CD14-positive monocyte (primary cell): ENCODE measurements around the gene MDGA2. TPM values are rescaled to one million over a fixed set of nuclear protein-coding genes. Genes with fewer than 3 reads are reported as not detected.

Experiments used
- DNase-seq, 3 donors: peaks; one replicate each; pipeline ENCODE4 v3.0.0-alpha.2; 2011 to 2022
- H2AFZ ChIP-seq: 2 replicates; pipeline ENCODE4 v1.6.0; 2012; ENCODE audit warnings: mild to moderate bottlenecking, low read depth, low read length, inconsistent platforms; ENCODE audit not compliant: insufficient read depth, poor library complexity, severe bottlenecking
- H3K27ac ChIP-seq, 2 donors: 1 replicate in 1 of 2; 2 replicates in 1 of 2; pipeline ENCODE4 v1.5.1; 2012 to 2013; ENCODE audit warnings: low read length in 2 of 2, control low read depth in 1 of 2, inconsistent platforms in 1 of 2, low read depth in 1 of 2, mild to moderate bottlenecking in 1 of 2
- H3K27me3 ChIP-seq, 2 donors: one replicate each; pipeline versions ENCODE4 v1.6.0 to v1.6.1; 2011 to 2013; ENCODE audit warnings: low read length in 2 of 2; ENCODE audit not compliant: control insufficient read depth in 2 of 2, insufficient read depth in 2 of 2
- H3K36me3 ChIP-seq, 2 donors: replicated peaks in 1 of 2; 1 replicate in 1 of 2; 2 replicates in 1 of 2; pipeline versions ENCODE4 v1.5.1 to v1.6.1; 2012 to 2013; ENCODE audit warnings: low read length in 2 of 2, control low read depth in 1 of 2, inconsistent platforms in 1 of 2, mild to moderate bottlenecking in 1 of 2; ENCODE audit not compliant: insufficient read depth in 2 of 2, control insufficient read depth in 1 of 2
- H3K4me1 ChIP-seq, 2 donors: 1 replicate in 1 of 2; 2 replicates in 1 of 2; pipeline versions ENCODE4 v1.5.1 to v1.6.1; 2012 to 2013; ENCODE audit warnings: low read length in 2 of 2, control low read depth in 1 of 2, inconsistent platforms in 1 of 2, mild to moderate bottlenecking in 1 of 2, moderate library complexity in 1 of 2; ENCODE audit not compliant: insufficient read depth in 2 of 2, control insufficient read depth in 1 of 2
- H3K4me2 ChIP-seq: replicated peaks from 2 replicates; pipeline ENCODE3; 2012; ENCODE audit warnings: low read length, moderate library complexity, mild to moderate bottlenecking; ENCODE audit not compliant: poor library complexity, severe bottlenecking; ENCODE audit errors: extremely low read depth
- H3K4me3 ChIP-seq, 3 experiments: fragments of 200-600 bp in 1 of 3; sonication (generic) in 1 of 3; replicated peaks in 1 of 3; 1 replicate in 2 of 3; 2 replicates in 1 of 3; pipeline ENCODE4 v1.5.1; 2011 to 2013; ENCODE audit warnings: low read length in 3 of 3, mild to moderate bottlenecking in 3 of 3, control low read depth in 2 of 3, low read depth in 2 of 3, inconsistent platforms in 1 of 3, moderate library complexity in 1 of 3
- H3K79me2 ChIP-seq: 2 replicates; pipeline ENCODE4 v1.6.0; 2012; ENCODE audit warnings: mild to moderate bottlenecking, control low read depth, inconsistent platforms, low read length, moderate library complexity; ENCODE audit not compliant: insufficient read depth
- H3K9ac ChIP-seq: 2 replicates; pipeline ENCODE4 v1.6.0; 2017; ENCODE audit warnings: low read length, mild to moderate bottlenecking; ENCODE audit not compliant: insufficient read depth, poor library complexity, severe bottlenecking
- H3K9me3 ChIP-seq, 2 donors: replicated peaks in 1 of 2; 1 replicate in 1 of 2; 2 replicates in 1 of 2; pipeline versions ENCODE4 v1.5.1 to v1.6.1; 2012 to 2013; ENCODE audit warnings: low read length in 2 of 2, control low read depth in 1 of 2; ENCODE audit not compliant: control insufficient read depth in 1 of 2, insufficient read depth in 1 of 2
- H4K20me1 ChIP-seq: 2 replicates; pipeline ENCODE4 v1.6.0; 2012; ENCODE audit warnings: mild to moderate bottlenecking, low read length, control low read depth, moderate library complexity; ENCODE audit not compliant: insufficient read depth
- H3K27ac Mint-ChIP-seq, 7 donors: one replicate each; pipeline ENCODE4 v1.8.0; 2020; ENCODE audit warnings: mild to moderate bottlenecking in 7 of 7, mixed read lengths in 7 of 7, moderate library complexity in 6 of 7, inconsistent platforms in 2 of 7
- H3K27me3 Mint-ChIP-seq, 3 donors: one replicate each; pipeline ENCODE4 v1.8.0; 2021 to 2022; ENCODE audit warnings: low read depth in 3 of 3, mild to moderate bottlenecking in 3 of 3, mixed read lengths in 3 of 3, moderate library complexity in 3 of 3, inconsistent platforms in 1 of 3
- H3K36me3 Mint-ChIP-seq, 2 donors: one replicate each; pipeline ENCODE4 v1.8.0; 2020; ENCODE audit warnings: mixed read lengths in 2 of 2, inconsistent platforms in 1 of 2, mild to moderate bottlenecking in 1 of 2
- H3K4me1 Mint-ChIP-seq: one replicate; pipeline ENCODE4 v1.8.0; 2020; ENCODE audit warnings: mild to moderate bottlenecking, mixed read lengths
- H3K4me3 Mint-ChIP-seq, 2 donors: one replicate each; pipeline ENCODE4 v1.8.0; 2020; ENCODE audit warnings: mild to moderate bottlenecking in 2 of 2, mixed read lengths in 2 of 2, moderate library complexity in 1 of 2
- H3K9me3 Mint-ChIP-seq, 7 donors: one replicate each; pipeline ENCODE4 v1.8.0; 2020 to 2022; ENCODE audit warnings: mixed read lengths in 7 of 7, mild to moderate bottlenecking in 6 of 7, moderate library complexity in 6 of 7, inconsistent platforms in 2 of 7
- CTCF ChIP-seq: fragments of 200-600 bp; IDR thresholded peaks from one replicate; pipeline ENCODE4 v1.8.0; 2022; ENCODE audit warnings: antibody characterized with exemption, mild to moderate bottlenecking
- WGBS: methylation state at CpG from one replicate; pipeline ENCODE4 v1.1.5; 2013; ENCODE audit warnings: missing lambda C conversion rate; ENCODE audit not compliant: insufficient coverage; 5-methylcytosine and 5-hydroxymethylcytosine counted together
- intact Hi-C, 2 donors: fragments of 100-400 bp; cut with micrococcal nuclease; formaldehyde crosslinking; loops; one replicate each; pipeline versions ENCODE4 v1.15.0 to v1.15.1; 2023
- polyA plus RNA-seq, 3 donors: library from polyadenylated mRNA; depleted of rRNA in 1 of 3; unstranded in 2 of 3; stranded (reverse) in 1 of 3; fragments of 300-500 nt in 2 of 3; fragments of >200 nt in 1 of 3; fragmentation: Illumina TruSeq in 2 of 3; gene quantifications; 1 replicate in 2 of 3; 2 replicates in 1 of 3; pipeline ENCODE4 v1.2.3, GENCODE V29; 2012 to 2021

MDGA2 gene
- polyA plus RNA-seq, 3 donors = not detected

GRCh38 chr14:47619392-47619791, 56.0 kb downstream of the MDGA2 start:
- H3K36me3 ChIP-seq = no peaks in the 10 kb centered on the region
- H3K27ac ChIP-seq = no peak overlapping the region
- no peak overlapping the region for H3K9ac ChIP-seq
- no peaks in the 10 kb centered on the region for H3K27me3 Mint-ChIP-seq
- H2AFZ ChIP-seq = no peak overlapping the region
- no peaks in the 10 kb centered on the region for H3K4me1 Mint-ChIP-seq
- no peaks in the 10 kb centered on the region for H4K20me1 ChIP-seq
- no peak overlapping the region for H3K4me3 Mint-ChIP-seq
- no peak overlapping the region for H3K27ac Mint-ChIP-seq
- no peak for DNase-seq
- H3K4me3 ChIP-seq = no peak overlapping the region
- no peak overlapping the region for H3K4me2 ChIP-seq
- no peak for TF ChIP-seq CTCF
- intact Hi-C loops = no loop called here
- no peaks in the 10 kb centered on the region for H3K9me3 ChIP-seq
- peaks cover 0 to 2% (median 2%) of the 10 kb centered on the region in 7 donors for H3K9me3 Mint-ChIP-seq
- no peaks in the 10 kb centered on the region for H3K36me3 Mint-ChIP-seq
- no peaks in the 10 kb centered on the region for H3K4me1 ChIP-seq
- 79% methylated on average over 2 of the region's 3 CpGs for WGBS
- H3K79me2 ChIP-seq = no peaks in the 10 kb centered on the region
- no peaks in the 10 kb centered on the region for H3K27me3 ChIP-seq

- H3K36me3 ChIP-seq = no peaks in the 10 kb centered on the region
- no peak overlapping the region for H3K4me3 ChIP-seq
- Mint-ChIP-seq H3K4me3 (no peak overlapping the region), H3K27ac (no peak overlapping the region), H3K36me3 (no peaks in the 10 kb centered on the region), H3K9me3 (peaks cover 0 to 8% (median 4%) of the 10 kb centered on the region in 7 donors), H3K27me3 (no peaks in the 10 kb centered on the region), H3K4me1 (no peaks in the 10 kb centered on the region)
- no peak overlapping the region for H2AFZ ChIP-seq
- no peak for DNase-seq
- no peaks in the 10 kb centered on the region for H4K20me1 ChIP-seq
- no peaks in the 10 kb centered on the region for H3K4me1 ChIP-seq
- no peak for TF ChIP-seq CTCF
- WGBS = 100% methylated on average over 1 of the region's 3 CpGs
- H3K27ac ChIP-seq = no peak overlapping the region
- no peak overlapping the region for H3K9ac ChIP-seq
- H3K27me3 ChIP-seq = no peaks in the 10 kb centered on the region
- H3K9me3 ChIP-seq = no peaks in the 10 kb centered on the region
- H3K4me2 ChIP-seq = no peak overlapping the region
- H3K79me2 ChIP-seq = no peaks in the 10 kb centered on the region
- intact Hi-C loops = no loop called here
Measured at GRCh38 chr14:47606566-47606965, 68.8 kb downstream of the MDGA2 start.
